Rectal smooth muscle tissue (tissue), 1 donor: ENCODE measurements around the gene ST3GAL4.
"Not testable (repeated sequence)": the region's sequence is repeated elsewhere in the genome, so short reads cannot be mapped to it uniquely, and the experiment has no call there.

Experiments used
- H3K27ac ChIP-seq: one replicate; pipeline ENCODE4 v1.7.0; 2013; ENCODE audit warnings: low read depth, low read length, inconsistent platforms
- H3K27me3 ChIP-seq: one replicate; pipeline ENCODE4 v1.7.0; 2013; ENCODE audit warnings: low read length; ENCODE audit not compliant: control insufficient read depth, insufficient read depth
- H3K36me3 ChIP-seq: one replicate; pipeline ENCODE4 v1.7.0; 2013; ENCODE audit warnings: low read length; ENCODE audit not compliant: control insufficient read depth, insufficient read depth
- H3K4me1 ChIP-seq: one replicate; pipeline ENCODE4 v1.7.0; 2013; ENCODE audit warnings: low read length; ENCODE audit not compliant: control insufficient read depth, insufficient read depth
- H3K4me3 ChIP-seq: one replicate; pipeline ENCODE4 v1.7.0; 2013; ENCODE audit warnings: low read length
- H3K9ac ChIP-seq: one replicate; pipeline ENCODE4 v1.7.0; 2013; ENCODE audit warnings: low read length

The ST3GAL4 gene

GRCh38 chr11:126341760-126342161 lies 13.7 kb upstream of the ST3GAL4 start:
- H3K27me3 ChIP-seq = no peaks in the 10 kb centered on the region
- no peak overlapping the region for H3K27ac ChIP-seq
- H3K9ac ChIP-seq = no peak overlapping the region
- no peak overlapping the region for H3K4me3 ChIP-seq
- peaks cover 3% of the 10 kb centered on the region for H3K4me1 ChIP-seq
- H3K36me3 ChIP-seq = peaks cover 3% of the 10 kb centered on the region

GRCh38 chr11:126343051-126343450 lies 12.4 kb upstream of the ST3GAL4 start:
- H3K36me3 ChIP-seq = peaks cover 3% of the 10 kb centered on the region

GRCh38 chr11:126344141-126345080 lies 11.1 kb upstream of the ST3GAL4 start:
- H3K4me3 ChIP-seq = no peak overlapping the region
- H3K36me3 ChIP-seq = peaks cover 3% of the 10 kb centered on the region
- no peak overlapping the region for H3K9ac ChIP-seq
- no peak overlapping the region for H3K27ac ChIP-seq
- H3K27me3 ChIP-seq = no peaks in the 10 kb centered on the region
- peaks cover 15% of the 10 kb centered on the region for H3K4me1 ChIP-seq

More at GRCh38 chr11:126343051-126343450, 12.4 kb upstream of the ST3GAL4 start:
- H3K4me3 ChIP-seq = no peak overlapping the region
- no peaks in the 10 kb centered on the region for H3K27me3 ChIP-seq
- no peak overlapping the region for H3K27ac ChIP-seq
- no peak overlapping the region for H3K9ac ChIP-seq
- peaks cover 3% of the 10 kb centered on the region for H3K4me1 ChIP-seq

- Histone ChIP-seq H3K4me3 (no peak overlapping the region), H3K36me3 (peaks cover 3% of the 10 kb centered on the region), H3K27me3 (no peaks in the 10 kb centered on the region), H3K4me1 (peaks cover 16% of the 10 kb centered on the region), H3K9ac (no peak overlapping the region), H3K27ac (no peak overlapping the region)
These were observed 10.2 kb upstream of the ST3GAL4 start for GRCh38 chr11:126345283-126345682.

GRCh38 chr11:126345759-126346585 lies 9.5 kb upstream of the ST3GAL4 start:
- Histone ChIP-seq H3K27me3 (no peaks in the 10 kb centered on the region), H3K4me3 (no peak overlapping the region), H3K27ac (no peak overlapping the region), H3K36me3 (peaks cover 3% of the 10 kb centered on the region), H3K9ac (no peak overlapping the region), H3K4me1 (peaks cover 16% of the 10 kb centered on the region)

GRCh38 chr11:126346586-126346940 lies 8.9 kb upstream of the ST3GAL4 start:
- Histone ChIP-seq H3K27me3 (no peaks in the 10 kb centered on the region), H3K4me3 (no peak overlapping the region), H3K27ac (no peak overlapping the region), H3K36me3 (no peaks in the 10 kb centered on the region), H3K9ac (no peak overlapping the region), H3K4me1 (peaks cover 16% of the 10 kb centered on the region)

- H3K27ac ChIP-seq, H3K9ac ChIP-seq, H3K4me3 ChIP-seq, H3K36me3 ChIP-seq, H3K27me3 ChIP-seq: not testable (repeated sequence)
- H3K4me1 ChIP-seq = peaks cover 16% of the 10 kb centered on the region
These were observed 8.5 kb upstream of the ST3GAL4 start for GRCh38 chr11:126346946-126347345.

GRCh38 chr11:126347751-126348668 lies 7.5 kb upstream of the ST3GAL4 start:
- Histone ChIP-seq H3K27me3 (no peaks in the 10 kb centered on the region), H3K36me3 (no peaks in the 10 kb centered on the region), H3K9ac (no peak overlapping the region), H3K27ac (peak overlapping the region; percentile 8), H3K4me1 (peaks cover 16% of the 10 kb centered on the region), H3K4me3 (no peak overlapping the region)

GRCh38 chr11:126348806-126349582 lies 6.5 kb upstream of the ST3GAL4 start:
- Histone ChIP-seq H3K36me3 (no peaks in the 10 kb centered on the region), H3K4me3 (no peak overlapping the region), H3K27me3 (no peaks in the 10 kb centered on the region), H3K27ac (peak overlapping the region; percentile 62), H3K9ac (no peak overlapping the region), H3K4me1 (peaks cover 21% of the 10 kb centered on the region)

- no peak overlapping the region for H3K27ac ChIP-seq
- H3K4me1 ChIP-seq = peaks cover 21% of the 10 kb centered on the region
These were observed 4.7 kb upstream of the ST3GAL4 start for GRCh38 chr11:126350836-126351235.

GRCh38 chr11:126352163-126352562 lies 3.3 kb upstream of the ST3GAL4 start:
- H3K4me1 ChIP-seq = peaks cover 24% of the 10 kb centered on the region
- no peaks in the 10 kb centered on the region for H3K27me3 ChIP-seq
- no peak overlapping the region for H3K27ac ChIP-seq
- H3K4me3 ChIP-seq = no peak overlapping the region
- H3K36me3 ChIP-seq = no peaks in the 10 kb centered on the region
- H3K9ac ChIP-seq = no peak overlapping the region

More at GRCh38 chr11:126350836-126351235, 4.7 kb upstream of the ST3GAL4 start:
- Histone ChIP-seq H3K36me3 (no peaks in the 10 kb centered on the region), H3K9ac (no peak overlapping the region), H3K27me3 (no peaks in the 10 kb centered on the region), H3K4me3 (no peak overlapping the region)
